RWPE1 (cell line): Measurements from ENCODE around the gene NLRP9.
"Not testable (repeated sequence)": the region's sequence is repeated elsewhere in the genome, so short reads cannot be mapped to it uniquely, and the experiment has no call there.

Experiments used
- CTCF ChIA-PET: fragments of 350-600 bp; sonication (Branson Sonifier 250); formaldehyde crosslinking; extraction: SDS; loops from one replicate; lab custom pipeline; 2021; lab: Yijun Ruan, JAX
- POLR2A ChIA-PET: fragments of 400-600 bp; formaldehyde crosslinking; extraction: SDS; loops from one replicate; lab custom pipeline; 2020; ENCODE audit warnings: antibody characterized with exemption; ENCODE audit not compliant: low non-redundant PET; lab: Yijun Ruan, JAX
- DNase-seq: peaks from one replicate; pipeline ENCODE4 v3.0.0; 2012; ENCODE audit warnings: low spot score
- H3K27ac ChIP-seq: fragments of 450-650 bp; 2 replicates; pipeline ENCODE4 v1.5.1; 2017
- CTCF ChIP-seq: fragments of 450-650 bp; conservative IDR thresholded peaks from 2 replicates; pipeline ENCODE4 v1.5.1; 2017; ENCODE audit warnings: low read depth, mild to moderate bottlenecking

NLRP9 gene

DNA sequence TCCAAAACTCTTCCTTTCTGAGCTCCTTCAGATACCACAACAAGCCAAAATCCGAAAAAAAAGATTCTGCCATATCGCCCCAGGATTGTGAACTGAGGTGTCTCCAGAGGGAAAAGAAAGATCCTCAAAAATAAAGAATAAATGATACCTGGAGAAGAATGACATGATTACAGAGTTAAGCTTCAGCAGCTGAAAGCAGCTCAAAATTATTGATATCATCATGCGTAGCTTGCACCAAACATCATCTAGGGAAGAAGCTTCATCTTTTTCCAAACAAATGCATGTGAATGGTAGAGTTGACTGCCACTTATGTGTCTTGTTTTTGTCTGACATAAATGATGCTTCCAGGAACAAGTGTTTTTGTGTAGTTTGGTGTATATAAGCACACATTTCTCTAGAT lies at the start of gene NLRP9:
Gene NLRP9, minus strand, starts transcription at position 101 of the 400 bp plus-strand sequence. Its CDS starts 28 bp downstream, at position 73.
- CTCF ChIA-PET, result interaction anchor here (0.7 kb wide), 1 partner anchor 47 kb away, joined by 3 read pairs; no protein-coding TSS in a partner anchor
- DNase-seq, result no peak
- POLR2A ChIA-PET, result no interaction called here

GRCh38 chr19:55781112-55781511 lies 42.9 kb upstream of the NLRP9 start:
- H3K27ac ChIP-seq, result no peak overlapping the region
- POLR2A ChIA-PET, result no interaction called here
- no peak for TF ChIP-seq CTCF

More for the DNA sequence above, at the start of gene NLRP9:
- TF ChIP-seq CTCF, result no peak
- H3K27ac ChIP-seq, result no peak within 1 kb of the TSS

GRCh38 chr19:55778331-55778730 lies 40.1 kb upstream of the NLRP9 start:
- ChIA-PET CTCF (no interaction called here), POLR2A (no interaction called here)
- no peak for TF ChIP-seq CTCF
- no peak overlapping the region for H3K27ac ChIP-seq
- DNase-seq, result no peak

More at GRCh38 chr19:55781112-55781511, 42.9 kb upstream of the NLRP9 start:
- DNase-seq, result no peak
- CTCF ChIA-PET, result no interaction called here

GRCh38 chr19:55777528-55777927 lies 39.3 kb upstream of the NLRP9 start:
- H3K27ac ChIP-seq, result no peak overlapping the region
- TF ChIP-seq CTCF, result no peak
- CTCF ChIA-PET, result no interaction called here
- DNase-seq, result no peak
- POLR2A ChIA-PET, result no interaction called here

DNA sequence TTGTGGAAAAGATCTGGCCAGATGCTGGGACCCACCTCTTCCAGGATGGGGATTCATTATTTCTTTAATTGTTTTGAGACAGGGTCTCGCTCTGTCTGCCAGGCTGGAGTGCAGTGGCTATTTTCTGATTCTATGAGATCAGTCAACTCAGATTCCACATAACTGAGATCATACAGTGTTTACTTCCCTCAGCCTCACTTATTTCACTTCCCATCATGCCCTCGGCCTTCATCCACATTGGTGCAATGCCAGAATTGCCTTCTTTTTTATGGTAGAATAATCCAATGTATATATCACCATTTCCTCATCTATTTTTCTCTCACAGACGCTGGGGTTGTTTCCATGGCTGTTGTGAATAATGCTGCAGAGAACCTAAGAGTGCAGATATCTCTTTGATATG lies 31.4 kb upstream of the NLRP9 start:
- DNase-seq, CTCF ChIA-PET, H3K27ac ChIP-seq, POLR2A ChIA-PET: not testable (repeated sequence)

- DNase-seq, H3K27ac ChIP-seq, CTCF ChIA-PET, POLR2A ChIA-PET: not testable (repeated sequence)
Measured at GRCh38 chr19:55768818-55769217, 30.6 kb upstream of the NLRP9 start, which contains the start of gene RFPL4AL1. Gene RFPL4AL1, plus strand, starts transcription at chr19:55769118. Its CDS starts 2,687 bp downstream, at chr19:55771805.

DNA sequence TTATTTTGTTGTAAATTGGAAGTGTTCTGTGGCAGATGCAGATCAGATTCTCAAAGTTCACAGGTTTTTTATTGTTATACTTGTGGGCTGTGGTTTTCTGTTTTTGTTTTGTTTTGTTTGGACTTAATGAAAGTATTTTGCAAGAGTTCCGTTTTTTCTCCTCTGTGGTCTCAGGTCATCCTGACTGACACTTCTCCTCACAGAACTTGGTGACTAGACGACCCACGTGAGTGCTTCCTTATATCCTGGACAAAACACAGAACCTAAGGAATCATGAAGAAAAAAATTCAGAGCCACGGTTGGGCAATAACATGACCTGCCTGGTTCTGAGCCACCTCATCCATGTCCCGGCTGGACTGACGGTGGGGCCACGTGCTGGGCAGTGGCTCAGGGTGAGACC lies 28.3 kb upstream of the NLRP9 start:
- DNase-seq, result no peak
- no peak for TF ChIP-seq CTCF
- POLR2A ChIA-PET, result no interaction called here
- H3K27ac ChIP-seq, result no peak overlapping the region
- CTCF ChIA-PET, result no interaction called here

DNA sequence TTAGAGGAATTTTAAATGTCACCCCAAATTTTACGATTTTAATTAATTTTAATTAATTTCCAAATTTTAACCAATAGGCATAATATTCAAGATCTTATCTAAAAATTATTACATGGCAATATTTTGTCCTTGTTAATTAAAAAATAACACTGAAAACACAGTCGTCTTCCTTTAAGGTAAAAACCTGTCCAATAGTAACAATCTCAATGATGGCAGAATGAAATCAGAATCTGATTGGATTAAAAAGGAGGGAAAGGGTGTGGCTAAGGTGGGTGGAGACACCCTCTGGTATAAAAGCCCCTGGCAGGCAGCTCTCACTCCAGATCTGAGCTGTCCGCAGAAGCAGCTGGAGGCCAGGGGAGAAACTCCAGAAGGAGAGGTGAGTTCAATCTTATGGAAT lies 20.6 kb upstream of the NLRP9 start, which contains the start of gene RFPL4A:
Gene RFPL4A, plus strand, starts transcription at position 301 of the 400 bp plus-strand sequence. CDS start 2,704 bp downstream, outside the sequence.
- DNase-seq, H3K27ac ChIP-seq, POLR2A ChIA-PET, CTCF ChIA-PET: not testable (repeated sequence)

GRCh38 chr19:55756808-55757207 lies 18.6 kb upstream of the NLRP9 start:
- CTCF ChIA-PET, result interaction anchor here (0.6 kb wide), 1 partner anchor 1579 kb away, joined by 7 read pairs; no protein-coding TSS in a partner anchor
- H3K27ac ChIP-seq, result not testable (repeated sequence)

More at GRCh38 chr19:55756808-55757207, 18.6 kb upstream of the NLRP9 start:
- POLR2A ChIA-PET, DNase-seq: not testable (repeated sequence)
